ENCODE measurements around the gene LRRFIP2.

Gene LRRFIP2

GRCh38 chr3:37028329-37028728 lies 146.1 kb downstream of the LRRFIP2 start:
- peak in 1 of 56 donors; percentile 3 for DNase-seq

GRCh38 chr3:37026851-37027250 lies 147.5 kb downstream of the LRRFIP2 start:
- DNase-seq = no peak

DNA sequence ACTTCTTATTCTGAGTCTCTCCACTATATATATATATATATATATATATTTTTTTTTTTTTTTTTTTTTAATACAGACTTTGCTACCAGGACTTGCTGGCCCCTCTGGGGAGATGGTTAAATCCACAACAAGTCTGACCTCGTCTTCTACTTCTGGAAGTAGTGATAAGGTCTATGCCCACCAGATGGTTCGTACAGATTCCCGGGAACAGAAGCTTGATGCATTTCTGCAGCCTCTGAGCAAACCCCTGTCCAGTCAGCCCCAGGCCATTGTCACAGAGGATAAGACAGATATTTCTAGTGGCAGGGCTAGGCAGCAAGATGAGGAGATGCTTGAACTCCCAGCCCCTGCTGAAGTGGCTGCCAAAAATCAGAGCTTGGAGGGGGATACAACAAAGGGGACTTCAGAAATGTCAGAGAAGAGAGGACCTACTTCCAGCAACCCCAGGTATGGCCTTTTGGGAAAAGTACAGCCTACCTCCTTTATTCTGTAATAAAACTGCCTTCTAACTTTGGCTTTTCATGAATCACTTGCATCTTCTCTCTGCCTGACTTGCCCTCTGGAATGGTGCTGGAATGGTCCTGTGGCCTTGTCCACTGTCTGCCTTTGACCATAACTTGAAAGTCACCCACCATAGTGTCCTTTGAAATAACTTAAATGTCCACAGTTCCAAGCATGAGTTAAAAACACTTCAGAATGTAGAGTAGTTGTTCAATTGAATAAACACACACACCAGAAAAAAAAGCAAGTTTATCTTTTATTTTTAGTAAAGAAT lies 148.6 kb downstream of the LRRFIP2 start:
- no peak for DNase-seq

GRCh38 chr3:37024820-37025405 lies 149.5 kb downstream of the LRRFIP2 start:
- no peak for DNase-seq

- DNase-seq = no peak
Measured at GRCh38 chr3:37024092-37024491, 150.3 kb downstream of the LRRFIP2 start.

GRCh38 chr3:37017683-37018082 lies 156.7 kb downstream of the LRRFIP2 start:
- DNase-seq = no peak

DNA sequence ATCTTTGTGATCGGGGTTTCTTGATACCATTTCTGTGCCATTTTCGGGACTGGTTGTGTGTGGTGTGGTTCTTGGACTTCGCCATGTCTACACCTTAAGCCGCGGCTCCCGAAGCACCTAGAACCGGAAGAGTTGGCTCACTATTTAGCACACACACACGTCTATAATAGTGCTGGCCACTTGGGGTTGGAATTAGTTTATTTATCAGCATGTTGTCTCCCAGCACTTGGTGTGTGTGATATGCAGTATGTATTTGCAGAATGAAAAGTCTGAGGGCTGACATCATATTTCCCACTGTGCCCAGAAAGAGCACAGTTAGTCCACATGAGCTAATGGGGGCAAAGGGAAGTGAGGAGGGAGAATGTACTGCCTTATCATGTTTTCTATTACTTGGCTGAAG lies 157.5 kb downstream of the LRRFIP2 start:
- no peak for DNase-seq

DNA sequence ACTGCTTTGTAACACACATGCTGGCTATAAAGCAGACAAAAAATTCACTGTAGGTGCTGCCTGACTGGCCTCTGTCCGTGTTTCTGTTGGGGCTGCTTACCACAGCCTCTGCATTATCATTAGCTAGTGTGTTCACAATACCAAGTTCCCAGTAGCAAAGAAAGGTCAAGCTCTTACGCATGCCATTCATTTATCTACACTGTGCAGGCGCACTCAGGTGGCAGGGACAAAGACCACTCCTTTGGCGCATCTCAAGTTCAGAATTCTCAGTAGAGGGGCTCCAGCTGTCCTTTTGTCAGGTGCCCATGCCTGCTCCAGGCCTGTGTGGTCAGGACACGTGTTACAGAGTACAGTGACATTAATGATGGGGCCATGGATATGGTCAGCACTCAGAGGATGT lies 158.7 kb downstream of the LRRFIP2 start:
- no peak for DNase-seq

GRCh38 chr3:37014620-37015019 lies 159.8 kb downstream of the LRRFIP2 start:
- no peak for DNase-seq
